HG03066 (cell line): Measurements from ENCODE around the gene VTCN1.
"Not testable (repeated sequence)": the region's sequence is repeated elsewhere in the genome, so short reads cannot be mapped to it uniquely, and the experiment has no call there.

Experiments
- ATAC-seq: cut with Tn5 transposase; IDR thresholded peaks from one replicate; pipeline ENCODE4 v1.9.1; 2021; ENCODE audit warnings: low read depth; ENCODE audit not compliant: unreplicated experiment

Gene VTCN1

GRCh38 chr1:117169871-117170596 lies 40.7 kb downstream of the VTCN1 start:
- ATAC-seq, result no peak

GRCh38 chr1:117167402-117167801 lies 43.3 kb downstream of the VTCN1 start:
- no peak for ATAC-seq

GRCh38 chr1:117166076-117166475 lies 44.7 kb downstream of the VTCN1 start:
- ATAC-seq, result no peak

GRCh38 chr1:117164209-117164608 lies 46.5 kb downstream of the VTCN1 start:
- ATAC-seq, result no peak

- no peak for ATAC-seq
Observed at GRCh38 chr1:117162816-117163215, 47.9 kb downstream of the VTCN1 start.

- no peak for ATAC-seq
Observed at GRCh38 chr1:117161887-117162286, 48.8 kb downstream of the VTCN1 start.

- ATAC-seq, result not testable (repeated sequence)
Observed at GRCh38 chr1:117151305-117151704, 59.4 kb downstream of the VTCN1 start.

GRCh38 chr1:117150316-117150715 lies 60.4 kb downstream of the VTCN1 start:
- ATAC-seq, result no peak

- no peak for ATAC-seq
Observed at GRCh38 chr1:117147856-117148588, 62.7 kb downstream of the VTCN1 start.

- no peak for ATAC-seq
Observed at GRCh38 chr1:117147341-117147831, 63.3 kb downstream of the VTCN1 start.

- ATAC-seq, result no peak
Observed at GRCh38 chr1:117146575-117147340, 64.0 kb downstream of the VTCN1 start.

- ATAC-seq, result no peak
Observed at GRCh38 chr1:117146072-117146471, 64.7 kb downstream of the VTCN1 start.

GRCh38 chr1:117143871-117144270 lies 66.9 kb downstream of the VTCN1 start:
- no peak for ATAC-seq

GRCh38 chr1:117143172-117143571 lies 67.6 kb downstream of the VTCN1 start:
- no peak for ATAC-seq

GRCh38 chr1:117142200-117142599 lies 68.5 kb downstream of the VTCN1 start:
- ATAC-seq, result no peak

- no peak for ATAC-seq
Observed at GRCh38 chr1:117138561-117138960, 72.2 kb downstream of the VTCN1 start.

GRCh38 chr1:117138106-117138505 lies 72.6 kb downstream of the VTCN1 start:
- ATAC-seq, result no peak

- ATAC-seq, result no peak
Observed at GRCh38 chr1:117137281-117137855, 73.4 kb downstream of the VTCN1 start.

- no peak for ATAC-seq
Observed at GRCh38 chr1:117136749-117137148, 74.0 kb downstream of the VTCN1 start.

GRCh38 chr1:117135329-117135728 lies 75.4 kb downstream of the VTCN1 start:
- no peak for ATAC-seq

- no peak for ATAC-seq
Observed at GRCh38 chr1:117130526-117130925, 80.2 kb downstream of the VTCN1 start.
